HepG2 (cell line): ENCODE measurements around the gene JMJD6. TPM values are rescaled to one million over a fixed set of nuclear protein-coding genes. Genes with fewer than 3 reads are reported as not detected.

Experiments
- AGO2 ChIP-seq: fragments of 200-400 bp; formaldehyde crosslinking; optimal IDR thresholded peaks from 2 replicates; pipeline ENCODE3; 2017; ENCODE audit warnings: mild to moderate bottlenecking, low read depth, low read length, moderate library complexity
- ATAD3A ChIP-seq: sonication (generic); formaldehyde crosslinking; IDR thresholded peaks from 2 replicates; pipeline ENCODE4 v1.4.0; 2020; ENCODE audit warnings: missing genetic modification reagents
- HNRNPK ChIP-seq: fragments of 200-400 bp; formaldehyde crosslinking; IDR thresholded peaks from 2 replicates; pipeline ENCODE4 v1.6.1; 2018; ENCODE audit warnings: low read length, low read depth, moderate library complexity, mild to moderate bottlenecking; ENCODE audit not compliant: poor library complexity, severe bottlenecking
- KIAA2018 ChIP-seq: sonication (generic); formaldehyde crosslinking; IDR thresholded peaks from 2 replicates; pipeline ENCODE4 v1.5.0; 2020; ENCODE audit warnings: mild to moderate bottlenecking, missing genetic modification reagents, borderline replicate concordance
- MAF1 ChIP-seq: sonication (generic); formaldehyde crosslinking; IDR thresholded peaks from 2 replicates; pipeline ENCODE4 v1.5.0; 2020; ENCODE audit warnings: missing genetic modification reagents, borderline replicate concordance
- MTA1 ChIP-seq: sonication (generic); formaldehyde crosslinking; IDR thresholded peaks from 2 replicates; pipeline ENCODE4 v1.4.0; 2020; ENCODE audit warnings: missing genetic modification reagents, mild to moderate bottlenecking, borderline replicate concordance
- MYNN ChIP-seq: sonication (generic); formaldehyde crosslinking; IDR thresholded peaks from 2 replicates; pipeline ENCODE4 v1.4.0; 2020; ENCODE audit warnings: mild to moderate bottlenecking, low read depth, missing genetic modification reagents
- PTBP1 ChIP-seq: fragments of 200-400 bp; formaldehyde crosslinking; IDR thresholded peaks from 2 replicates; pipeline ENCODE4 v1.6.1; 2018; ENCODE audit warnings: low read length, low read depth; ENCODE audit not compliant: poor library complexity, severe bottlenecking
- RARG ChIP-seq: sonication (generic); formaldehyde crosslinking; IDR thresholded peaks from 2 replicates; pipeline ENCODE4 v1.4.0; 2020; ENCODE audit warnings: low read depth, mild to moderate bottlenecking, missing genetic modification reagents
- SMARCE1 ChIP-seq: fragments of 450-650 bp; IDR thresholded peaks from 2 replicates; pipeline ENCODE4 v1.6.1; 2017; ENCODE audit warnings: borderline replicate concordance
- SUZ12 ChIP-seq: fragments of 150-350 bp; IDR thresholded peaks from 2 replicates; pipeline ENCODE4 v1.6.1; 2014; ENCODE audit warnings: low read depth, low read length
- ZNF138 ChIP-seq: sonication (generic); formaldehyde crosslinking; IDR thresholded peaks from 2 replicates; pipeline ENCODE4 v1.5.0; 2020; ENCODE audit warnings: mild to moderate bottlenecking, low read depth, missing genetic modification reagents
- ZNF207 ChIP-seq: fragments of 450-650 bp; IDR thresholded peaks from 2 replicates; pipeline ENCODE4 v1.6.1; 2016; ENCODE audit warnings: antibody characterized with exemption, borderline replicate concordance
- ZNF276 ChIP-seq: sonication (generic); formaldehyde crosslinking; IDR thresholded peaks from 2 replicates; pipeline ENCODE4 v1.4.0; 2020; ENCODE audit warnings: mild to moderate bottlenecking, low read depth, missing genetic modification reagents
- ZNF563 ChIP-seq: sonication (generic); formaldehyde crosslinking; IDR thresholded peaks from 2 replicates; pipeline ENCODE4 v1.8.0; 2022; ENCODE audit warnings: mild to moderate bottlenecking, moderate library complexity, missing genetic modification reagents
- ZNF572 ChIP-seq: sonication (generic); formaldehyde crosslinking; IDR thresholded peaks from 2 replicates; pipeline ENCODE4 v1.5.1; 2020; ENCODE audit warnings: mild to moderate bottlenecking, missing genetic modification reagents
- ZNF674 ChIP-seq: sonication (generic); formaldehyde crosslinking; IDR thresholded peaks from 2 replicates; pipeline ENCODE4 v1.5.0; 2020; ENCODE audit warnings: low read depth, mild to moderate bottlenecking, missing genetic modification reagents
- ZNF772 ChIP-seq: sonication (generic); formaldehyde crosslinking; IDR thresholded peaks from 2 replicates; pipeline ENCODE4 v1.5.0; 2020; ENCODE audit warnings: mild to moderate bottlenecking, missing genetic modification reagents
- polyA plus RNA-seq, 8 experiments: library from polyadenylated mRNA; depleted of rRNA in 3 of 8; stranded (reverse) in 7 of 8; unstranded in 1 of 8; fragments of >200 nt; fragmentation: Illumina TruSeq in 4 of 8; extraction: Trizol in 4 of 8; gene quantifications; 2 replicates each; pipeline versions ENCODE4 v1.2.1 to v1.2.3, GENCODE V29; 2011 to 2016; ENCODE audit warnings: low read depth in 4 of 8, missing spikeins in 1 of 8, mixed read lengths in 1 of 8; ENCODE audit not compliant: insufficient read depth in 1 of 8
- total RNA-seq, 5 experiments: library from RNA; depleted of rRNA; stranded (reverse); fragments of >200 nt; fragmentation: Illumina TruSeq; extraction: Trizol; gene quantifications; 2 replicates each; pipeline ENCODE4 v1.2.3, GENCODE V29; 2016; ENCODE audit warnings: low read depth in 1 of 5

Gene JMJD6
- total and polyA plus RNA-seq, 2 of the 13 experiments (the other 11 are each of a cell fraction or from before 2014, with no cell fraction given): 33.6 to 41.0 TPM

- TF ChIP-seq AGO2 (no peak), MYNN (no peak), ZNF563 (no peak), KIAA2018 (CRISPR knock-in tag) (no peak), MTA1 (CRISPR knock-in tag) (0 out of 2 replicates have a peak, but pooled peaks have one; percentile 24), MAF1 (CRISPR knock-in tag) (no peak), ZNF276 (no peak), SUZ12 (no peak), RARG (no peak), ZNF674 (CRISPR knock-in tag) (no peak), ZNF572 (CRISPR knock-in tag) (0 out of 2 replicates have a peak, but pooled peaks have one; percentile 33), HNRNPK (no peak), ZNF772 (CRISPR knock-in tag) (no peak), ZNF207 (no peak), ATAD3A (CRISPR knock-in tag) (no peak), ZNF138 (CRISPR knock-in tag) (no peak), PTBP1 (no peak), SMARCE1 (no peak)
These were observed 17.1 kb downstream of the JMJD6 start (continued) for GRCh38 chr17:76709077-76709950.
